MM.1S (cell line): ENCODE measurements around the gene FAM131A.
A peak's percentile ranks its signal among the peaks of the same experiment; 100 is the strongest.

Experiments
- DNase-seq: peaks from one replicate; pipeline ENCODE4 v3.0.0-alpha.2; 2015
- H2AFZ ChIP-seq: fragments of 300-600 bp; sonication (generic); 2 replicates; pipeline ENCODE4 v1.6.0; 2016; ENCODE audit warnings: antibody characterized with exemption, low read length
- H3F3A ChIP-seq: fragments of 300-600 bp; sonication (generic); 2 replicates; pipeline ENCODE4 v1.6.1; 2016; ENCODE audit warnings: mild to moderate bottlenecking, antibody characterized with exemption, low read length, moderate library complexity, mixed read lengths; ENCODE audit not compliant: insufficient read depth
- H3K27ac ChIP-seq: fragments of 300-600 bp; sonication (generic); 2 replicates; pipeline ENCODE4 v1.5.1; 2016; ENCODE audit warnings: mild to moderate bottlenecking, low read length
- H3K27me3 ChIP-seq: fragments of 300-600 bp; sonication (generic); replicated peaks from 2 replicates; pipeline ENCODE4 v1.6.0; 2016; ENCODE audit warnings: low read length; ENCODE audit not compliant: insufficient read depth
- H3K36me3 ChIP-seq: fragments of 300-600 bp; sonication (generic); replicated peaks from 2 replicates; pipeline ENCODE4 v1.6.1; 2016; ENCODE audit warnings: mild to moderate bottlenecking, low read length, mixed read lengths; ENCODE audit not compliant: insufficient read depth
- H3K4me1 ChIP-seq: fragments of 300-600 bp; sonication (generic); 2 replicates; pipeline ENCODE4 v1.6.1; 2016; ENCODE audit warnings: low read length, mixed read lengths
- H3K4me2 ChIP-seq: fragments of 300-600 bp; sonication (generic); 2 replicates; pipeline ENCODE4 v1.6.0; 2016; ENCODE audit warnings: low read depth, low read length
- H3K4me3 ChIP-seq: fragments of 300-600 bp; sonication (generic); 2 replicates; pipeline ENCODE4 v1.5.1; 2016; ENCODE audit warnings: low read length, mixed read lengths
- H3K79me2 ChIP-seq: fragments of 300-600 bp; sonication (generic); 2 replicates; pipeline ENCODE4 v1.6.1; 2016; ENCODE audit warnings: mixed run types, low read length, mixed read lengths
- H3K9ac ChIP-seq: fragments of 300-600 bp; sonication (generic); 2 replicates; pipeline ENCODE4 v1.6.1; 2016; ENCODE audit warnings: low read length, mixed read lengths
- H3K9me2 ChIP-seq: fragments of 300-600 bp; sonication (generic); replicated peaks from 2 replicates; pipeline ENCODE4 v1.6.1; 2016; ENCODE audit warnings: mild to moderate bottlenecking, low read length, mixed read lengths; ENCODE audit not compliant: insufficient read depth
- H3K9me3 ChIP-seq: fragments of 300-600 bp; sonication (generic); replicated peaks from 2 replicates; pipeline ENCODE4 v1.6.1; 2016; ENCODE audit warnings: mild to moderate bottlenecking, low read length, mixed read lengths; ENCODE audit not compliant: insufficient read depth
- H4K20me1 ChIP-seq: fragments of 300-600 bp; sonication (generic); 2 replicates; pipeline ENCODE4 v1.6.1; 2016; ENCODE audit warnings: mild to moderate bottlenecking, low read length, moderate library complexity, mixed read lengths; ENCODE audit not compliant: insufficient read depth
- EZH2 ChIP-seq: fragments of 300-600 bp; sonication (generic); optimal IDR thresholded peaks from 2 replicates; pipeline ENCODE3; 2017; ENCODE audit warnings: low read depth, mild to moderate bottlenecking, antibody characterized with exemption, low read length, mixed read lengths
- EZH2phosphoT487 ChIP-seq: fragments of 300-600 bp; sonication (generic); IDR thresholded peaks from 2 replicates; pipeline ENCODE4 v1.6.1; 2018; ENCODE audit warnings: antibody characterized with exemption, low read length
- TF ChIP-seq, protein P1 (sequence below): fragments of 300-600 bp; sonication (generic); IDR thresholded peaks from 2 replicates; pipeline ENCODE4 v1.5.1; 2016; ENCODE audit warnings: antibody characterized with exemption, low read length, mixed read lengths

FAM131A gene, protein sequence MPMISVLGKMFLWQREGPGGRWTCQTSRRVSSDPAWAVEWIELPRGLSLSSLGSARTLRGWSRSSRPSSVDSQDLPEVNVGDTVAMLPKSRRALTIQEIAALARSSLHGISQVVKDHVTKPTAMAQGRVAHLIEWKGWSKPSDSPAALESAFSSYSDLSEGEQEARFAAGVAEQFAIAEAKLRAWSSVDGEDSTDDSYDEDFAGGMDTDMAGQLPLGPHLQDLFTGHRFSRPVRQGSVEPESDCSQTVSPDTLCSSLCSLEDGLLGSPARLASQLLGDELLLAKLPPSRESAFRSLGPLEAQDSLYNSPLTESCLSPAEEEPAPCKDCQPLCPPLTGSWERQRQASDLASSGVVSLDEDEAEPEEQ

DNA sequence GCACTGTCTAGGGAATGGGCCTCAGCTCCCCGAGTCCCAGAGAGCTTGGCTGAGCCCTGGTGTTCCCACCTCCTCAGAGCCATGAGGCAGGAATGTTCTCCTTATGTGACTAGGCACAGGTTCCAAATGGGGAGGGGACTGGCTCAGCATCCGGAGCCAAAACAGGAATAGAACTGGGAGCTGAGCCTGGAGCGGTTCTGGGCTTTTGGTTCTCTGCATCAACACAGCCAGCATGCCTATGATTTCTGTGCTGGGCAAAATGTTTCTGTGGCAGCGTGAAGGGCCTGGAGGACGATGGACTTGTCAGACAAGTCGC, at the start of gene FAM131A:
Gene FAM131A, plus strand, starts transcription at position 202 of the 316 bp plus-strand sequence. Its CDS starts 31 bp downstream, at position 233.
- H3K4me2 ChIP-seq = peak within 1 kb of the TSS; percentile 69
- H3K9ac ChIP-seq = peak within 1 kb of the TSS; percentile 59; the same call in 1 of the 2 replicates
- no peaks in the 10 kb centered on the region for H3K9me3 ChIP-seq
- H3K27ac ChIP-seq = no peak within 1 kb of the TSS
- no peak within 1 kb of the TSS for H2AFZ ChIP-seq
- no peaks in the 10 kb centered on the region for H3K9me2 ChIP-seq
- no peak for DNase-seq
- H3K79me2 ChIP-seq = peaks cover 11% of the 10 kb centered on the region; the same call in 1 of the 2 replicates
- peak within 1 kb of the TSS; percentile 73 for H3K4me3 ChIP-seq
- H3F3A ChIP-seq = peaks cover 30% of the 10 kb centered on the region
- H3K36me3 ChIP-seq = peaks cover 5% of the 10 kb centered on the region; the same call in 1 of the 2 replicates
- H4K20me1 ChIP-seq = peaks cover 24% of the 10 kb centered on the region
- TF ChIP-seq, protein P1, sequence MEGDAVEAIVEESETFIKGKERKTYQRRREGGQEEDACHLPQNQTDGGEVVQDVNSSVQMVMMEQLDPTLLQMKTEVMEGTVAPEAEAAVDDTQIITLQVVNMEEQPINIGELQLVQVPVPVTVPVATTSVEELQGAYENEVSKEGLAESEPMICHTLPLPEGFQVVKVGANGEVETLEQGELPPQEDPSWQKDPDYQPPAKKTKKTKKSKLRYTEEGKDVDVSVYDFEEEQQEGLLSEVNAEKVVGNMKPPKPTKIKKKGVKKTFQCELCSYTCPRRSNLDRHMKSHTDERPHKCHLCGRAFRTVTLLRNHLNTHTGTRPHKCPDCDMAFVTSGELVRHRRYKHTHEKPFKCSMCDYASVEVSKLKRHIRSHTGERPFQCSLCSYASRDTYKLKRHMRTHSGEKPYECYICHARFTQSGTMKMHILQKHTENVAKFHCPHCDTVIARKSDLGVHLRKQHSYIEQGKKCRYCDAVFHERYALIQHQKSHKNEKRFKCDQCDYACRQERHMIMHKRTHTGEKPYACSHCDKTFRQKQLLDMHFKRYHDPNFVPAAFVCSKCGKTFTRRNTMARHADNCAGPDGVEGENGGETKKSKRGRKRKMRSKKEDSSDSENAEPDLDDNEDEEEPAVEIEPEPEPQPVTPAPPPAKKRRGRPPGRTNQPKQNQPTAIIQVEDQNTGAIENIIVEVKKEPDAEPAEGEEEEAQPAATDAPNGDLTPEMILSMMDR = no peak
- TF ChIP-seq EZH2 = no peak
- TF ChIP-seq EZH2phosphoT487 = no peak
- H3K4me1 ChIP-seq = 0 out of 2 replicates have a peak, but pooled peaks cover 4% of the 10 kb centered on the region
- H3K27me3 ChIP-seq = no peaks in the 10 kb centered on the region

DNA sequence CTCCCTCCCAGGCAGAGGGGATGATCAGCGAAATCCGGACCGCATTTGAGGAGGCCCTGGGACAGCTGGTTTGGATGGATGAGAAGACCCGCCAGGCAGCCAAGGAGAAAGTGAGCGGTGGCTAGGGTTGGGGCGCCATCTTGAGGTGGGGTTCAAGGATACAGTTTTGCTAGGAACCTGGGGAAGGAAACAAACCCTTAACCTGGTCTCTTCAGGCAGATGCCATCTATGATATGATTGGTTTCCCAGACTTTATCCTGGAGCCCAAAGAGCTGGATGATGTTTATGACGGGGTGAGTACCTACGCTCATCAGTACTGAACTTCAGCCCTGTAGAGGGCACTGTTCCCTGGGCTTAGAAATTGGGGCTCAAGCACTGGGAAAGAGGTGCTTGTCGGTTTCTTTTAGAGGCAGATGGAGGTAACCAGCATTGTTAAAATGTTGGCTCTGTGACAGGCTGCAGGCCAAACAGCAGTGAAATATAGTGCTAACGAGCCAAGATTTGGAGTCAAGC, 47.9 kb upstream of the FAM131A start:
- Histone ChIP-seq H3K9me3 (no peaks in the 10 kb centered on the region), H3K4me1 (no peaks in the 10 kb centered on the region), H3K79me2 (no peaks in the 10 kb centered on the region), H3K36me3 (no peaks in the 10 kb centered on the region), H3K4me2 (no peak overlapping the region), H4K20me1 (no peaks in the 10 kb centered on the region), H3K4me3 (no peak overlapping the region), H3K27me3 (peaks cover 44% of the 10 kb centered on the region), H2AFZ (peak overlapping the region; percentile 2; the same call in 1 of the 2 replicates), H3K27ac (no peak overlapping the region), H3K9ac (no peak overlapping the region), H3F3A (no peaks in the 10 kb centered on the region), H3K9me2 (no peaks in the 10 kb centered on the region)
- TF ChIP-seq, protein P1 = peak; percentile 95
- no peak for TF ChIP-seq EZH2phosphoT487
- peak; percentile 65 for DNase-seq

DNA sequence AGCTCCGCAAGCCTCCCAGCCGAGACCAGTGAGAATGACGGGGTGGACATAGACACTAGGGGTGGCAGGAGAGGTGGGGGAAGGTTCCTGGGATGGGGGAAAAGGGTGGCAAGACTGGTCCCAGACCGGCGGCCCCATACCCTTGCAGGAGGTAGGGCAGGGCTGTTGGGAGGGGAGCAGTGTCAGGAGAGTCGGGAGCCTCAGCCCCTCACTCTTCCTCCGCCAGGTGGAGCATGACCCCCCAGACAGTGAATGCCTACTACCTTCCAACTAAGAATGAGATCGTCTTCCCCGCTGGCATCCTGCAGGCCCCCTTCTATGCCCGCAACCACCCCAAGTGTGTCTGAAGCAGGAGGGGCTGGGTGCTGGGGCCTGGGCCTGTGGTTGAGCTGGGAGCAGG, 47.1 kb upstream of the FAM131A start:
- DNase-seq = no peak
- H3F3A ChIP-seq = no peaks in the 10 kb centered on the region
- H3K4me2 ChIP-seq = no peak overlapping the region
- no peaks in the 10 kb centered on the region for H3K79me2 ChIP-seq
- H3K27ac ChIP-seq = no peak overlapping the region
- no peaks in the 10 kb centered on the region for H3K9me2 ChIP-seq
- no peak overlapping the region for H2AFZ ChIP-seq
- peaks cover 45% of the 10 kb centered on the region for H3K27me3 ChIP-seq
- no peak overlapping the region for H3K9ac ChIP-seq
- TF ChIP-seq EZH2 (no peak), EZH2phosphoT487 (no peak)
- TF ChIP-seq, protein P1 = no peak
- no peaks in the 10 kb centered on the region for H4K20me1 ChIP-seq
- H3K36me3 ChIP-seq = no peaks in the 10 kb centered on the region
- no peaks in the 10 kb centered on the region for H3K9me3 ChIP-seq
- no peak overlapping the region for H3K4me3 ChIP-seq
- H3K4me1 ChIP-seq = no peaks in the 10 kb centered on the region
